NB4 (cell line): ENCODE results near the gene NHLRC4.

Experiments used
- CTCF ChIP-seq: IDR thresholded peaks from one replicate; pipeline ENCODE4 v1.5.1; 2012; ENCODE audit warnings: low read depth, low read length
- POLR2A ChIP-seq: IDR thresholded peaks from 2 replicates; pipeline ENCODE4 v1.6.1; 2011; ENCODE audit warnings: mild to moderate bottlenecking; ENCODE audit not compliant: insufficient read length; ENCODE audit errors: extremely low read depth

DNA sequence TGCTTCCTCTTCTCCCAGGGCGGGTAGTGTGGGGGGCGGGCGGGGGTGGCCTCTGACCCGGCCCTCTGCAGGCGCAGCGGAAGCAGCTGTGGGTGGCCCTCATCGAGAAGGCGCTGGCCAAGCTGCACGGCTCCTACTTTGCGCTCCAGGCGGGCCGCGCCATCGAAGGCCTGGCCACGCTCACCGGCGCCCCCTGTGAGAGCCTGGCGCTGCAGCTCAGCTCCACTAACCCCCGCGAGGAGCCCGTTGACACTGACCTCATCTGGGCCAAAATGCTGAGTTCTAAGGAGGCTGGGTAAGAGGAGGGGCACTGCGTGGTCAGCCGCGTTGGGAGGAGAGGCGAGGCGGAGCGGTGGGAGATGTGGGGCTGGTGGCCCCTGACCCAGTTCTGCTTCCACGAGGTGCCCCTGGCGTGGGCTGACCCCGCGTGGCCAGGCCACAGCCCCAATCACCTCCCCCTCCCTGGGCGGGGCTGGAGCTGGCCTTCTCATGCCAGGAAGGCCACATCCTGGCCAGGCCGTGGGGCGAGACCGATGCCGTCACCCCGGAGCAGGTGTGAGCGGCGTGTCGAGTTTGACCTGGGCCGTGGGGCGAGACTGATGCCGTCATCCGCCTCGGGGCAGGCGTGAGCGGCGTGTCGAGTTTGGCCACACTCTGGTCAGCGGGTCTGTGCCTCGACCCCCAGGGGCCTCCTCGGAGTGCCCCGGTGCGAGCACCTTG is 17.1 kb upstream of the NHLRC4 start:
- TF ChIP-seq CTCF, result no peak
- no peak for TF ChIP-seq POLR2A
